Lower lobe of right lung (tissue), 2 donors: Measurements from ENCODE around the gene LRRC32. TPM values are rescaled to one million over a fixed set of nuclear protein-coding genes. Genes with fewer than 3 reads are reported as not detected.

Source experiments
- ATAC-seq, 2 donors: fragments of 200-7000 bp; cut with Tn5 transposase; one replicate each; pipeline ENCODE4 v1.9.1; 2020 to 2022; ENCODE audit warnings: mild to moderate bottlenecking in 2 of 2, moderate library complexity in 2 of 2
- DNase-seq: peaks from one replicate; pipeline ENCODE4 v3.0.0-alpha.2; 2020
- H3K27ac ChIP-seq: fragments of 200-600 bp; one replicate; pipeline ENCODE4 v1.8.0; 2022
- H3K27me3 ChIP-seq: fragments of 200-600 bp; one replicate; pipeline ENCODE4 v1.8.0; 2022; ENCODE audit warnings: low read depth
- H3K36me3 ChIP-seq: fragments of 200-600 bp; one replicate; pipeline ENCODE4 v1.8.0; 2022; ENCODE audit warnings: mild to moderate bottlenecking
- H3K4me1 ChIP-seq: fragments of 200-600 bp; one replicate; pipeline ENCODE4 v1.8.0; 2022
- H3K4me3 ChIP-seq: fragments of 200-600 bp; one replicate; pipeline ENCODE4 v1.8.0; 2022; ENCODE audit warnings: mild to moderate bottlenecking
- H3K9me3 ChIP-seq: fragments of 200-600 bp; one replicate; pipeline ENCODE4 v1.8.0; 2022
- intact Hi-C: fragments of 100-400 bp; cut with DNase I; formaldehyde crosslinking; loops from one replicate; pipeline ENCODE4 v1.11.0; 2022
- total RNA-seq: library from RNA; stranded (reverse); fragmentation: NEBNext Ultra II Directional; extraction: Animal tissue kit (Norgen Biotek cat#: 25700); gene quantifications from one replicate; pipeline ENCODE4 v1.2.1, GENCODE V29; 2021
- TF ChIP-seq, protein P1 (sequence below): fragments of 200-600 bp; IDR thresholded peaks from one replicate; pipeline ENCODE4 v1.8.0; 2022; ENCODE audit warnings: antibody characterized with exemption, mild to moderate bottlenecking
- donor health status: DM: no; HTN: yes; CAD: no; lungs with severe emphysema.

LRRC32 gene
- total RNA-seq, 1 donor from 2014 or later: 121 TPM

DNA sequence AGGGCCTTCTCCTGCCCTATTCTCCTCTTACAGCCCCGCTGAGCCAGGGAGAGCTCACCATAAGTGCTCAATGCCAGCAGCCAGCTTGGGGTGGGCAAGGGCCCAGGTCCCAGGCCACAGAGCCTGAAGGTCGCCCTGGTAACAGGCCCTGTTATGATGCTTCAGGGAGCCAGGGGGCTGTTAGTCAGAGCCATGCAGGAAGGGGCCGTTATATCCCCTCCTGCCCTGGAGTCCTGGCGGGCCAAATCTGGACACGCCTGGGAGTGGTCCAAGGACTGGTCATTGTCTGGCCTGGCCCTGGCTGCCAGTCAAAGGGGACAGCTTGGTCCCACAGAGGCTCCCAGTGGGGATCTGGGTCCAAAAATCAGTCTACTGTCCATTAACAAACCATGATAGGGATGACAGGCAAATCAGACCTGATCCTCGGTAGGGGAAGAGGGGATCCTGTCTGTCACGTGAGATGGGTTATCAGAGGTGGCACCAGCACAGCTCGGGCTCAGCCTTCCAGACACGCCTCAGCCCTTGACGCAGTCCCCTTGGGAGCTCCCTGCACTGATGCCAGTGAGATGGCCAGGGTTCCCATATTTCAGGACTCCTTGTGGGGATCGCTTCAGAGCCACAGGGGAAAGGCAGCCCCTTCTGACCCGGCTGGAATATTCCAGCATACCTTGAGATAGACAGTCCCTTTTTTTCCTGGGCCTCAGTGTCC lies 55.9 kb downstream of the LRRC32 start:
- Histone ChIP-seq H3K27me3 (no peaks in the 10 kb centered on the region), H3K4me1 (peaks cover 24% of the 10 kb centered on the region), H3K27ac (peak overlapping the region; percentile 34), H3K9me3 (no peaks in the 10 kb centered on the region), H3K36me3 (no peaks in the 10 kb centered on the region), H3K4me3 (no peak overlapping the region)
- TF ChIP-seq, protein P1, sequence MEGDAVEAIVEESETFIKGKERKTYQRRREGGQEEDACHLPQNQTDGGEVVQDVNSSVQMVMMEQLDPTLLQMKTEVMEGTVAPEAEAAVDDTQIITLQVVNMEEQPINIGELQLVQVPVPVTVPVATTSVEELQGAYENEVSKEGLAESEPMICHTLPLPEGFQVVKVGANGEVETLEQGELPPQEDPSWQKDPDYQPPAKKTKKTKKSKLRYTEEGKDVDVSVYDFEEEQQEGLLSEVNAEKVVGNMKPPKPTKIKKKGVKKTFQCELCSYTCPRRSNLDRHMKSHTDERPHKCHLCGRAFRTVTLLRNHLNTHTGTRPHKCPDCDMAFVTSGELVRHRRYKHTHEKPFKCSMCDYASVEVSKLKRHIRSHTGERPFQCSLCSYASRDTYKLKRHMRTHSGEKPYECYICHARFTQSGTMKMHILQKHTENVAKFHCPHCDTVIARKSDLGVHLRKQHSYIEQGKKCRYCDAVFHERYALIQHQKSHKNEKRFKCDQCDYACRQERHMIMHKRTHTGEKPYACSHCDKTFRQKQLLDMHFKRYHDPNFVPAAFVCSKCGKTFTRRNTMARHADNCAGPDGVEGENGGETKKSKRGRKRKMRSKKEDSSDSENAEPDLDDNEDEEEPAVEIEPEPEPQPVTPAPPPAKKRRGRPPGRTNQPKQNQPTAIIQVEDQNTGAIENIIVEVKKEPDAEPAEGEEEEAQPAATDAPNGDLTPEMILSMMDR: no peak
- DNase-seq (no peak), ATAC-seq (peak; percentile 55 to 65)
- intact Hi-C loops: no loop called here

DNA sequence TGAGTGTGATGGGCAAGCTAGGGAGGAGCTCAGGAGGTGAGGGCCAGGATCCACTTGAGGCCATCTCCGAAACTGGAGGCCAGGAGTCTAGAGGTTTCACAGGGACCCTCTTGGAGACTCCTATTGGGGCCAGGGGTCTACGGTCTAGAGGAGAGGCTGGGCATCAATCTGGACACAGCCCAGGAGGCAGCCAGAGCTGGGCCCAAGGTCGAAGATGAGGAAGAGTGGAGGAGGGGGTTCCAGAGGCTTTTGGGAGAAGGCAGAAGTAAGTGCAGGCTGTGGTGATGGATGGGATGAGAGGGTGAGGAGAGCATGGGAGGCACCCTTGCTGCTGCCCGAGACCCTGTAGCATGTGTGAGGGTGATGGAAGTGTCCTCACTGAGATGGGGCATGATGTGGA lies 56.6 kb downstream of the LRRC32 start:
- no peak for ATAC-seq
- Histone ChIP-seq H3K4me3 (no peak overlapping the region), H3K36me3 (no peaks in the 10 kb centered on the region), H3K9me3 (no peaks in the 10 kb centered on the region), H3K27ac (peak overlapping the region; percentile 34), H3K4me1 (peaks cover 24% of the 10 kb centered on the region), H3K27me3 (no peaks in the 10 kb centered on the region)
- DNase-seq: no peak
- intact Hi-C loops: no loop called here
- TF ChIP-seq, protein P1: no peak

DNA sequence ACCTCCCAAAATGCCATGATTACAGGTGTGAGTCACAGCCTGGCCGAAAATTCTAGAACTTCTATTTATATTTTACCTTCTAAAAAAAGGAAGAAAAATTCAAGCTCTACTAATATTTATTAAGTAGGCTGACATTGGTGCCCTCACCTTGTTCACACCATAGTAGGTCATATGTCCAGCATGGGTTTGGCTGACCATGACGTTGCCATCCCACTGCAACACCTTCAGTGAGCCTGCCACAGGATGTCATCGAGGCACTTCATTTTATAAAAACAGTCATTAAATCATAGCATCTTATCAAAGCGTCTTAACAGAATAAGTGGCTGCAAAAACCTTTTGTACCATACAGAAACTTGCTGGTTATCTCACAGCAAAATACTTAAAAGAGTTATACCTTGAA lies 58.3 kb downstream of the LRRC32 start:
- no peak for DNase-seq
- ATAC-seq: no peak
- Histone ChIP-seq H3K9me3 (no peaks in the 10 kb centered on the region), H3K4me3 (no peak overlapping the region), H3K27me3 (no peaks in the 10 kb centered on the region), H3K36me3 (no peaks in the 10 kb centered on the region), H3K4me1 (peaks cover 24% of the 10 kb centered on the region), H3K27ac (no peak overlapping the region)
- TF ChIP-seq, protein P1: no peak
- intact Hi-C loops: no loop called here

DNA sequence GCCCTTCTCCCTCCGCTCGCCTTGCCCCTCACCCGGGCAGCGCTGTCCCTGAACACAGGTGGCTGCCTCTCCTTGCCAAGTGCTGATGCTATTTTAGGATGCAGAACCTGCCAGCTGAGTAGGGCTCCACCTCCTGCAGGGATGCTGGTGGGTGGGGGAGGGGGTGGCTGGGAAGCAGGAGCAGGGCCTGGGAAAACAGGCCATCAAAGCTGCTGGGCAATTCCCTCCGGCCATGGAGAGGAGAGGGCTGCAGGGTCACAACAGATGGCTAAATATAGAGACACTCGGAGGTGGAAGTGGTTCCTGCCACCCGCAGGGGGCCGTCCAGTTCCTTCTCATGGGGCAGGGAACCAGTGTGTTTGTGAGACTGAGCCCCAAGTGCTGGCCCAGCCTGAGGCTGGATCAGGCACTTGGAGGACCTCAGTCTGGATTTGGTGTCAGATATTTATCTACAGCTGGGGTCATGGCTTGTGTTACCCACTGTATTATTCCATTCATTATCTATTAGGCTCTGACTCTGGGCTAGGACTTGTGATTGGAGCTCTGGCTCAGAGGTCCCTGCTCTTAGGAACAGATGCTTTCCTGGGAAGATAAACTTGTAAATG lies 59.6 kb downstream of the LRRC32 start:
- DNase-seq (no peak), ATAC-seq (no peak)
- Histone ChIP-seq H3K27ac (no peak overlapping the region), H3K4me3 (no peak overlapping the region), H3K36me3 (no peaks in the 10 kb centered on the region), H3K4me1 (peaks cover 17% of the 10 kb centered on the region), H3K9me3 (no peaks in the 10 kb centered on the region), H3K27me3 (no peaks in the 10 kb centered on the region)
- intact Hi-C loops: no loop called here
- TF ChIP-seq, protein P1: no peak

DNA sequence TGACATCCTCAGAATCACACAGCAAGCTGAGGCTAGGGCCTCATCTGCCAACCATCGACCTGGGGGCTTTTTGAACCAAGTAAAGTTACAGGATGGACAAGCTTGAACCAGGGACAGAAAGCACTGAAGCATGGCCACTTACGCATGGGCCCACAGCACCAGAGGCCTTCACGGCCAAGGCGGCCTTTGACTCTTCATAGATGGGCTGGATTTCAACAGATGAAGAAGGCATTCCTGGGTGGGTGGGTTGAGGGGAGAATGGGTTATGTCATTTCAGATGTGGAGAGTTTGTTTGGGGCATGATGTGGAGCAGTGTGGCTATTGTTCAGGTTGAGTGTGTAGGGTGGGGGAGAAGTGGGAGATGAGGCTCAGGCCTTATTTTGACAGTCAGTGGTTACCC lies 60.2 kb downstream of the LRRC32 start:
- no peak overlapping the region for H3K4me3 ChIP-seq
- TF ChIP-seq, protein P1: no peak
- H3K27ac ChIP-seq: no peak overlapping the region
- no peaks in the 10 kb centered on the region for H3K27me3 ChIP-seq
- intact Hi-C loops: no loop called here
- H3K36me3 ChIP-seq: no peaks in the 10 kb centered on the region
- no peaks in the 10 kb centered on the region for H3K9me3 ChIP-seq
- H3K4me1 ChIP-seq: peaks cover 17% of the 10 kb centered on the region
- DNase-seq (no peak), ATAC-seq (no peak)
